UCSD-AML1 (cell line): ENCODE data around the gene MAGEF1.
A peak's percentile ranks its signal among the peaks of the same experiment; 100 is the strongest.
"Not testable (repeated sequence)": the region's sequence is repeated elsewhere in the genome, so short reads cannot be mapped to it uniquely, and the experiment has no call there.

ENCODE experiments used
- DNase-seq: peaks from one replicate; lab custom pipeline; 2025; ENCODE audit not compliant: unreplicated experiment; lab: John Stamatoyannopoulos, UW

The MAGEF1 gene

GRCh38 chr3:184742676-184743135, 30.8 kb upstream of the MAGEF1 start:
- no peak for DNase-seq

DNA sequence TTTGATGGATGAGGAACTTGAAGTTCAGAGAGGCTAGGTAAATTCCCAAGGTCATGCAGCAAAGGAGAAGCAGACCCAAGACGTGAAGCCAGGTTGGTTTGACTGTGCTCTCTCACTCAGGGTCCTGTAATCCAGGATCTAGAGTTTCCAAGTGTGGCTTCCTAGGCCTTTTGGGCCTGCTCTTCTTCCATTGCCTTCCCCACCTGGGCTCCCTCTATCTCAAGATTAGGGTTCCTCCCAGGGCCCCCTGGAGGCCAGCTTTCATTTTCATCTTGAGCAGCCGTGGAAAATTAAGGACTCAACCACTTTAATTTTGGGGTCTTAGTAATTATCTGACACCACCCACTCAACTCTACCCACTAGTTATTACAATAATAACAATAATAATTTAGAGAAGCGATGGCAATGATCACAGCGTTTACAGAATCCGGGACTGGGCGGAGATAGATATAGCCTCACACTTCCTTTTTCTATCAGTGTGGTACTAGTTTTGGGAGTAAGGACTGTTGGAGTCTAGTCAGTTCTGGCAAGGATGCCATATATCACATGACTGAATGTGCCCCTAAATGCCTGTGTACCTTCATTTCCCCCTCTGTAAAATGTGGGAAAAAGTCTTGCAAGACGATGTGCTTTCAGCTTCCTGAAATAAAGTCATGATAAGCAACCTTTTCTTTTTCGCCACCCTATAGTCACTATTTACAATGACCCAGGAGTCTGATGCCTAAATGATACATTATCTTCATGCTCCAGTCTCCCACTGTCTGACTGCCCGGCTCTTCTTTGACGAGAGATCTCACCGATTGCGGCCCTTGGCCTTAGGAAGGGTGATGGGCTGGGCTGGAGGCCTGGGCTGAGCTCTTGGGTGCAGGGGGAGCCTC, 30.2 kb upstream of the MAGEF1 start:
- no peak for DNase-seq

- DNase-seq, result no peak
Measured at GRCh38 chr3:184741259-184741556, 29.3 kb upstream of the MAGEF1 start.

DNA sequence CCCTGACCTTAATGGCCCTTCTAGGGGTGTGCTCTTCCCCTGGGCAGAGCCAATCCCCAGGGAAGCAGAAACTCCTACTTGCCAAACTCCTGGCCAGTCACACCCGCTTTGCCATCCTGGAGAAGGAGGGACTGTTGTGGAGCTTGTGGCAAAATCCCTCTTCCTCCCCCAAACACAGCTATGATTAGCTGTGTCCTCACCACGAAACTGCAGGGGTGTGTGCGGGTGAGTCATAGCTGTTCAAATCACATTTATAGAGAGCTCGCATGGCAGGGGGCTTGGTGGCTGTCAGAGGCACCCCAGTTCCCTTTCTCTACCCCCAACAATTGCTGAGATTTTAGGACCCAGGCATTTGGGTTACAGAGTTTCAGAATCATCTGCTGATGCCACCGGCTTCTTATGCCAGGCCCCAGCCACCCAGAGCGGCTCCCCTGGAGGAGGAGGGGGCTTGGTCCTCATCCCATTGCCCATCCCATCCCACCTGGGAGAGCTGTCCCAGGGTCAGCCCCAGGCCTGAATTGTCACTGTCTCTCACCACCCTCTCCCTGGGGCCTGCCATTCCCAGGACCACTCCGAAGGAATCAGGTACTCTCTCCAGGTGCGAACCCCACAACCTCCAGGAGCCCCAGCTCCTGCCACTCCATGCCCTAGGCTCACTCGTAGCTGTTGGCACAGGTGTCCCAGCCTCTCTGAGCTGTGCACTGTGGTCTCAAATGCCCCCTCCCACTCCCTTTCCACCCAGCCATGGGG, 28.8 kb upstream of the MAGEF1 start:
- DNase-seq, result no peak

DNA sequence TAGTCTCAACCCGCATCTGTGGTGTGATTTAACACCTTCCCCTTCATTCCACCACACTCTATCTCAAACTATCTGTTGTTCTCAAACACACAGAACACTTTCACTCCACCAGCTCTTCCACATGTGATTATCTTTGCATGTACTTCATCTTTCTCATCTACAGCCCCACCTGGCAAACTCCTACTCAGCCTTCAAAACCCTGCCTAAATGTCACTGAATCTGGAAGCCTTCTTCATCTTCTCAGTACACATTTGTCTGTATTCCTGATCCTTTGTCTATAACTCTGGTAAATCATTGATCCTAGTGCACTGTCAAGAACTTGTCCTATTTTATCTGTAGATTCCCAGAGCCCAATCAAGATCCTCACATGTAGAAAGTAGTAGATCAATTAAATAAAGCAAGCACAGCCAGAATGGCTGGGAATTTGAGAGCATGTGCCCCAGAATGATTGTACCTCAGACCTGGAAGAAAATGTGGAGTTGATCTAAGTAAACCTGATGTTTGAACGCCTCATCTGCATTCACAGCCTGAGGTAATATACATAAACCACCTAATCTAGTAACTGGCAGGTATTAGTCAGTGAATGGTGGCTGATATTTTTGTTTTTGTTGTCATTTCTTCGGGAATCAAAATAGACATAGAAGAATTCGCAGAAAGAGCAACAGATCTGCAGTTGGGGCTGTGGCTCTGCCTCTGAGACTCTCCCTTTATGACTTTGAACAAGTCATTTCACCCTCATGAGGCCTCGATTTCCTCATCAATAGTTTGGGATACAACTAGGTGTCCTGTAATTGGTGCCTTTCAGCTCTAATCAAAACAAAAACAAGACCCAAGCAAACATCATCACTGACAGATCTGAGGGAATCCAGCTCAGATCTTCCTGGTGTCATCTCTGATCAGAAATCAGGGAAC, 28.0 kb upstream of the MAGEF1 start:
- DNase-seq, result no peak

DNA sequence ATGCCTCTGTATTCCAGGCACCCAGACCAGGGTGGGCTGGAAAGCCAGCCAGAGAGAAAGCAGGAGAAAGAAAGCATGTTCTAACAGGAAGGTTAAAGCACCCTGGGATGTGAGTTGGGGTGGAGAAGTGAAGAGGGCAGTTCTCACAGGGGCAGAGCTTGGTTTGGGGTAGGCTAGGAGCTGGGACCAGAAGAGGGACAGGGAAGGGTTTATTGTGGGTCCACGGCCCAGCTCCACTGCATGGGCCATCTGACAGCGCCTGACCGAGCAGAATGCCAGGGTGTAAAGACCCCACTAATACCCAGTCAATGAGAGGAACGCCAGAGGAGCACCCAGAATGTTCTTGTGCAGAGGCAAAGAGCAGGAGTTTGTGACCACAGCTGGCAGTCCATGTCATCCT, 27.1 kb upstream of the MAGEF1 start:
- no peak for DNase-seq

DNA sequence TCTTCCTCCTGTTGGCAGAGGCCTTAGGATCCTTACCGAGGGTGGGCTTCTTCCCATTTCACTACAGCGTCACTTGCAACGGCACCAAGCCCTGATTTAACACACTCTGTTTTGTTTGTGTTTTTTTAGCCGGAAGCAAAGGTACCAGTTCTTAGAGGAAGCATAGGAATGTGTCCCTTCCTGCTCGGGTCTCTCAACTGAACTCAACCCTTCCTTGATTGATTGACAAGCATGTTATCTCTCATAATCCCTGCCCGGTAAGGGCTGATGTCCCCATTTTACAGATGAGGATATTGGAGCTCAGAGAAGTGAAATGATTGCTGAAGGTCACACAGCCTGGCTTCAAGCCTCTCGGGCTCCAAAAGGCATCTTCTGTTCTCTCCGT, 26.6 kb upstream of the MAGEF1 start:
- DNase-seq, result no peak

- DNase-seq, result no peak
Measured at GRCh38 chr3:184737641-184738505, 26.0 kb upstream of the MAGEF1 start.

DNA sequence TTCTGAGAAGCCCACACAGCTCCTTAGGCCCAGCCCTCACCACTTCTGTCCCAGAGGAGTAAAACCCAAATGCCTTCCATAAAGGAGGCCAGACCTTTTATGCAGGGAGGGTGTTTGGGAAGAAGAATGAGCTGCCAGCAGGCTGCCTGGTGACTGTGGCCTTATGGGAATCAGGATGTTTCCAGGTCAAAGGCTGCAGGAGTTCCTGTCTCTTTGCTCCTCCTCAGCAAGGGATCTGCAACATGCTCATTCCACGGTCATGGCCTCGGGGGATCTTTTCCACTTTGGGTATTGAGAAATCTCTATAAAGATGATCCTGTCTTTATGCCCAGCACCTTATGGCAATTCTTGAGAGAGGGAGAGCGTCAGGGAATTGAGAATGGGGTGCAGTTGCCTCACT, 25.2 kb upstream of the MAGEF1 start:
- DNase-seq, result no peak

DNA sequence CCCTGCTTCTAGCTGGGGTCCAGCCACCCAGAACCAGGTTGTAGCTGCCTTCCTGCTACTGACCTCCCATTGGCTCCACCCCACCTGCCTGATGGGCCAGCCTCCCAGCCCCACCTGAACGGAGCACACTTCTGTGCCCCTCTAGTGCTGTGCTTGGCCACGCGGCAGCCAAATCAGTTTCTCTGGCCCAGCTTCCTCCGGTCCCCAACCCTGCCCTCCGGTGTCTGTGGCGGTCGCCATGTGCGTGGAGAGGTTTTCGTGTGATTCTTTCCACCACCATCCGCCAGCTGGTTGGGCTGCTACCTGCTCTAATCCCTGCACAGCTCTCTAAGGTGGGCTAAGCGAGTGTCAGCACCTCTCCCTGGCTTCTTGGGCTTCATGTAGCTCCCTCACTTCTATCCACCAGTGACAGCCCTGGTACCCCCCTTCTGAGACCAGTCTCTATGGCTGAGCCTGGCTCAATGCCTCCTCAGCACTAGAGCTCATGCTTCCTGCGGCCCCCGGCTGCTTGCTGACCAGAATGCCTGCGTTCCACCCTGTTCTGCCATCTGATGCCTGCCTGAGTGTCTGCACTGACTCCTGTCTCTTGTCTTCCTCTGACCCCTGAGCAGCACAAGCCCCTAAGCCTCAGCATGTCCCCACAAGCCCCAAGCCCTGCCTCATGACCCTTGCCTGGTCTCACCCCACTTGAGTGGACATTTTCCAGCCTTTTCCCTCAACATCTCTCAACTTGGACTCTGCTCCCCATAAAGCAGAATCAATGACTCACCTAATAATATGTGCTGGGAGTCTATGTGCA, 23.2 kb upstream of the MAGEF1 start:
- DNase-seq, result no peak

- no peak for DNase-seq
Measured at GRCh38 chr3:184733971-184734608, 22.2 kb upstream of the MAGEF1 start.

GRCh38 chr3:184733181-184733580, 21.3 kb upstream of the MAGEF1 start:
- DNase-seq, result no peak

- no peak for DNase-seq
Measured at GRCh38 chr3:184731786-184732537, 20.1 kb upstream of the MAGEF1 start.

DNA sequence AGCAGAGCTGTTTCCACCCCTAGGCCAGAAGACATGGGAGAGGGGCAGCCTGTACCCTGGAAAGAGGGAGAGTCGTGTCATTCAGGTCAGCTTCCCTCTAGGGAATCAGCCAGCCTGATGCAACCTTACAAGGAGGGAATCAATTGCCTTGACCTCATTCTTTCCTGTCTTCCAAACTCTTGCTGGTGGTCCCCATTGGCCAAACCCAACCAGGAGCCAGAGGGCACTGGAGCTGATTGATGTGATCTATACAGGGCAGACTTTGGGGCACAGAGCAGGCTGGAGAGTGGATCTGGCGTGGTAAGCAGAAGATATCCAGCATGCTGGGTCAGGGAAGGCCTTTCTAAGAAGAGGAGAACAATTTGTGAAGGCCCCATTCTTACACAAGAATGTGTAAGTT, 19.1 kb upstream of the MAGEF1 start:
- no peak for DNase-seq

DNA sequence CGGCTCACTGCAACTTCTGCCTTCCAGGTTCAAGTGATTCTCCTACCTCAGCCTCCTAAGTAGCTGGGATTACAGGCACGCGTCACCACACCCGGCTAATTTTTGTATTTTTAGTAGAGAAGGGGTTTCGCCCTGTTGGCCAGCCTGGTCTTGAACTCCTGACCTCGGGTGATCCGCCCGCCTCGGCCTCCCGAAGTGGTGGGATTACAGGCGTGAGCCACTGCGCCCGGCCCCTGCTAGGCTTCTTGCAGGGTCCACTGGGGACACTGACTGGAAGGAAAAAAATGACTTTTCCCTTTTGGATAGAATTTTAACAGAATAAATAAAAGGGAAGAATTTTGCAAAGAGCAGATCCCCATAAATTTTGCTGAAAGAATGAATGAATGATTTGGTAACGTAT, 17.3 kb upstream of the MAGEF1 start:
- DNase-seq, result not testable (repeated sequence)

DNA sequence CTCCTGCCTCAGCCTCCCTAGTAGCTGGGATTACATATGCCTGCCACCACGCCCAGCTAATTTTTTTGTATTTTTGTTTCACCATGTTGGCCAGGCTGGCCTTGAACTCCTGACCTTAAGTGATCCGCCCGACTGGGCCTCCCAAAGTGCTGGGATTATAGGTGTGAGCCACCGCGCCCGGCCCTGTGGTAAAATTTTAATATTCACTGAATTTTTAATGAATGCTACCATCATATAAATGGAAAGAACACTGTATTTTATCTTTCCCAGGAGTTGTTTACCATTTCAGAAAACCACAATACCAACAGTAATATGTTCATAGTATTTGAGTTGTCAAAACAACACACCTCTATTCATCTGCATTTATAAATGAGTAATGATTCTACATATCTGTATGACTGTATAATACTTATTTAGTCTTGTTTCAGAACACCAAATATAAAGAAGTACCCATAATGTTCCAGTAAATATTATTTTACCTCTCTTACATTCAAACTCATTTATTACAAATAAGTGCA, 16.2 kb upstream of the MAGEF1 start:
- no peak for DNase-seq

DNA sequence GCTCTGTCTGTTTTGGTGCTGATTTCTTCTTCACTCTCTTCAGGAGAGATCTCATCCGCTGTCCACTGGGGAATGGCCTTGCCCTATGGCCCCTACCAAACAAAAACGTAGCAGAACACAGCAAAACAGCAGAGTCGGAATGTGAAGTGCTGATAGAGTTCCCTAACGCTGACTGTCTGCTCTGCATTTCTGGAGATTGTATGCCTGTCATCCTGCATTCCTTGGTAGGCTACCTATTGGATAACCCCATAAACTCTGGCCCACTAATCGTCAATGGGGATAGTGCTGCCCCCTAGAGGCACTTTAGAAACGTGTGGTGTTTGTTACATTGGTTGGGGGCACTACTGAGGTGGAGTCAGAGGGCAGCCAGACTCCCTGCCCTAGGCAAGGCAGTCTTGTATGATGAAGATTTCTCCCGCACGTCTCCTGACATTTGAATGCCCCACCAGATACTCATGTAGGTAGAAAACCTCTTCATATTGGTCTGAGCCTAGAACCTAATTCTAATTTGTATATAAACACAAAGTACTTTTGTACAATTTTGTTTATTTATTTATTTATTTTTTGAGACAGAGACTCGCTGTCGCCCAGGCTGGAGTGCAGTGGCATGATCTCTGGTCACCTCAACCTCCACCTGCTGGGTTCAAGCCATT, 15.6 kb upstream of the MAGEF1 start:
- peak; percentile 48 for DNase-seq

DNA sequence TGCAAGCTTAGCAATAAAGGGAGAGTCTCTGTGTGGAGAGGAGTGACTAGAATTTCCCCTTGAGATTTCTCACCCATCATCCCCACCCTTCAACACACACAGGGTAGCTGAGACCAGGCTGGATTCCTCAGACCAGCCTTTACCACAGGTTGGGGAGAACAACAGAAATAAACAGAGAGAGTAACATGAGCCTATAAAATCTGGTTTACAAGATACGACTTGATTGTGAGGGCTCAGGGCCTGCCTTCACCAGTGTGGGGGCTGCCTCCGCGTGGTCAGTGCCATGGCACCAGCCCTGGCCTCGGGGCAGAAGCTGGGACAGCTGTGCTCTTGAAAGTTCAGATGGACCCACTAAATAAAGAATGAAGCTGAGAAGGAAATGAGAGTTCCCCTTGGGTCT, 14.6 kb upstream of the MAGEF1 start:
- no peak for DNase-seq
